ENCODE results near the gene SGPP1. TPM values are rescaled to one million over a fixed set of nuclear protein-coding genes. Genes with fewer than 3 reads are reported as not detected.
A peak's percentile ranks its signal among the peaks of the same experiment; 100 is the strongest.

Gene SGPP1
- total RNA-seq, 1 experiment from 2014 or later = 19.3 TPM

DNA sequence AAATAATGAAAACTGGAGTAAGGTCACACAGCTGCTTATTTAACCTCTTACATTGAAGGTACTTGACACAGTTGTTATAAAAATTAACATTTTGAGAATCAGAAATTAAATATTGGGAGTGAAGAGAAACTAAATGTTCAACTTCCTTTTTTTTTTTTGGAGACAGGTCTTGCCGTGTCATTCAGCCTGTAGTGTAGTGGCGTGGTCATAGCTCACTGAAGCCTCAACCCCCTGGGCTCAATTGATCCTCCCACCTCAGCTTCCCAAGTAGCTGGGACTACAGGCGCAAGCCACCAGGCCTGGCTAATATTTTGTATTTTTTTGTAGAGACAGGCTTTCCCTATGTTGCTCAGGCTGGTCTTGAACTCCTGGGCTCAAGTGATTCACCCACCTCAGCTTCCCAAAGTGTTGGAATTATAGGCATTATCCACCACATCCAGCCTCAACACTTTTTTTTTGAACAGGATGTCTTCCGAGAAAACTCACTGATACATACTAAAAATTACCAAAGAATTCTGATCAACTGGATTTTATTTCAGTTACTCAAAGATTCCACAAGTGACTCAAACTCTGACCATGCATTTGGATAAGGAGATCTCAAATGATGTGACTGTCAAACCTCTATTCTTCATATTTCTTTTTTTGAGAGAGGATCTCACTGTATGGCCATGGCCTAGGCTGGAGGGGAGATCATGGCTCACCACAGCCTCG lies 35.4 kb downstream of the SGPP1 start:
- Histone ChIP-seq H3K9ac (ENCODE audit: low read length) (no peak overlapping the region), H3K27ac (ENCODE audit: low read length) (no peak overlapping the region), H3F3A (ENCODE audit: low read length, unreplicated experiment) (no peaks in the 10 kb centered on the region), H3K9me3 (ENCODE audit: low read length) (no peaks in the 10 kb centered on the region), H3K4me1 (ENCODE audit: insufficient read depth, low read length) (no peaks in the 10 kb centered on the region), H3K4me2 (ENCODE audit: low read length) (no peak overlapping the region), H3K79me2 (ENCODE audit: low read length) (no peaks in the 10 kb centered on the region), H3K27me3 (ENCODE audit: low read length) (no peaks in the 10 kb centered on the region), H3K4me3 (ENCODE audit: low read length) (no peak overlapping the region), H4K20me1 (ENCODE audit: low read length) (no peaks in the 10 kb centered on the region), H3K36me3 (ENCODE audit: low read depth, low read length) (no peaks in the 10 kb centered on the region), H3K9me2 (replicated peaks; ENCODE audit: low read length) (no peaks in the 10 kb centered on the region), H2AFZ (ENCODE audit: low read length) (no peak overlapping the region)
- CTCF ChIA-PET = no interaction called here
- BruUV-seq (replicated peaks) = no TSS peak
- POLR2A ChIA-PET (ENCODE audit: unreplicated experiment) = no interaction called here
- TF ChIP-seq CTCF (conservative IDR thresholded peaks at IDR 0.05; ENCODE audit: low read depth, low read length) (no peak), EZH2phosphoT487 (IDR thresholded peaks at IDR 0.05; ENCODE audit: borderline replicate concordance, low read length) (no peak), EZH2 (IDR thresholded peaks at IDR 0.05; ENCODE audit: low read length, unreplicated experiment) (no peak)
- intact Hi-C loops (cut with micrococcal nuclease) = no loop called here
- ATAC-seq (no peak), DNase-seq (no peak)

DNA sequence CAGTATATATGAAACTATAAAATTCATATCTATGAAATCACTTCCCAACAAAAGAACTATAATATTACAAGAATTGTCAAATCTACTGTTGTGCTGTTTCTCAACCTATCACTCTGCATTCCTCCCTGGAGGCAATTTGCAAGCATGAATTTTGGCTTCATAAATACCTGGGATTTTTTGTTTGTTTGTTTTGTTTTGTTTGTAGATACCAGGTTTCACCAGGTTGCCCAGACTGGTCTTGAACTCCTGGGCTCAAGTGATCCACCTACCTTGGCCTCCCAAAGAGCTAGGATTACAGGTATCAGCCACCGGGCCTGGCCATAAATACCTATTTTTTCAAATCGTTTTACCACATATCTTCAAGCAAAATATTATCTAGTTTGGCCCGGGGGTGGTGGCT lies 38.7 kb downstream of the SGPP1 start:
- Histone ChIP-seq H3K4me3 (ENCODE audit: low read length) (no peak overlapping the region), H3K4me2 (ENCODE audit: low read length) (no peak overlapping the region), H3K9ac (ENCODE audit: low read length) (no peak overlapping the region), H3K27me3 (ENCODE audit: low read length) (no peaks in the 10 kb centered on the region), H3K27ac (ENCODE audit: low read length) (no peak overlapping the region), H4K20me1 (ENCODE audit: low read length) (no peaks in the 10 kb centered on the region), H3K9me2 (replicated peaks; ENCODE audit: low read length) (no peaks in the 10 kb centered on the region), H3K4me1 (ENCODE audit: insufficient read depth, low read length) (peaks cover 6% of the 10 kb centered on the region; the same call in 1 of the 2 replicates), H3F3A (ENCODE audit: low read length, unreplicated experiment) (no peaks in the 10 kb centered on the region), H3K79me2 (ENCODE audit: low read length) (no peaks in the 10 kb centered on the region), H3K36me3 (ENCODE audit: low read depth, low read length) (no peaks in the 10 kb centered on the region), H3K9me3 (ENCODE audit: low read length) (no peaks in the 10 kb centered on the region), H2AFZ (ENCODE audit: low read length) (no peak overlapping the region)
- peak; percentile 26 for ATAC-seq
- POLR2A ChIA-PET (ENCODE audit: unreplicated experiment) = no interaction called here
- CTCF ChIA-PET = no interaction called here
- intact Hi-C loops (cut with micrococcal nuclease) = no loop called here
- peak; percentile 47 for DNase-seq
- BruUV-seq (replicated peaks) = no TSS peak
- TF ChIP-seq CTCF (conservative IDR thresholded peaks at IDR 0.05; ENCODE audit: low read depth, low read length) = no peak

DNA sequence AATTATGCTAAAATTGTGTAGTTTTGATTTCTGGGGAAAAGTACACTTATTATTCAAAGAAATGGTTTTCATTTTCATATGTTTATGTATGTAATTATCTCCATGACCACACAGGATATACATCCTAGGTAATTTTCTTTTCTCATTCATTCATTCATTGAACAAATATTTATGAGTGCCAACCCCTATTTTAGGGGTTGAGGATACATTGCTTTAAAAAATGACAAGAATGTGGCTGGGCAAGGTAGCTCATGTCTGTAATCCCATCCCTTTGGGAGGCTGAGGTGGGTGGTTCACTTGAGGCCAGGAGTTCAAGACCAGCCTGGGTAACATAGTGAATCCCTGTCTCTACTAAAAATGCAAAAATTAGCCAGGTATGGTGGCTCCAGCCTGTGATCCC lies 40.9 kb downstream of the SGPP1 start:
- Histone ChIP-seq H3K4me2 (ENCODE audit: low read length) (no peak overlapping the region), H3K9me2 (replicated peaks; ENCODE audit: low read length) (no peaks in the 10 kb centered on the region), H3K9ac (ENCODE audit: low read length) (no peak overlapping the region), H3K27ac (ENCODE audit: low read length) (no peak overlapping the region), H3K79me2 (ENCODE audit: low read length) (no peaks in the 10 kb centered on the region), H3K4me3 (ENCODE audit: low read length) (no peak overlapping the region), H2AFZ (ENCODE audit: low read length) (no peak overlapping the region), H3K4me1 (ENCODE audit: insufficient read depth, low read length) (peaks cover 9% of the 10 kb centered on the region; the same call in 1 of the 2 replicates), H3K36me3 (ENCODE audit: low read depth, low read length) (no peaks in the 10 kb centered on the region), H4K20me1 (ENCODE audit: low read length) (no peaks in the 10 kb centered on the region), H3K27me3 (ENCODE audit: low read length) (no peaks in the 10 kb centered on the region), H3F3A (ENCODE audit: low read length, unreplicated experiment) (no peaks in the 10 kb centered on the region), H3K9me3 (ENCODE audit: low read length) (no peaks in the 10 kb centered on the region)
- intact Hi-C loops (cut with micrococcal nuclease) = no loop called here
- BruUV-seq (replicated peaks) = no TSS peak
- TF ChIP-seq CTCF (conservative IDR thresholded peaks at IDR 0.05; ENCODE audit: low read depth, low read length) (no peak), EZH2phosphoT487 (IDR thresholded peaks at IDR 0.05; ENCODE audit: borderline replicate concordance, low read length) (no peak), EZH2 (IDR thresholded peaks at IDR 0.05; ENCODE audit: low read length, unreplicated experiment) (no peak)
- ChIA-PET CTCF (no interaction called here), POLR2A (ENCODE audit: unreplicated experiment) (interaction anchor here (0.6 kb wide), 1 partner anchor 1991 kb away, joined by 4 read pairs; no protein-coding TSS in a partner anchor)
- peak; percentile 45 for ATAC-seq
- DNase-seq = peak; percentile 73
